NT2/D1 (cell line): Measurements from ENCODE around the gene ANAPC1.
"Not testable (repeated sequence)": the region's sequence is repeated elsewhere in the genome, so short reads cannot be mapped to it uniquely, and the experiment has no call there.

Experiments
- SUZ12 ChIP-seq: IDR thresholded peaks from 2 replicates; pipeline ENCODE4 v1.6.1; 2011; ENCODE audit not compliant: insufficient read length, insufficient read depth; ENCODE audit errors: extremely low read depth
- YY1 ChIP-seq: IDR thresholded peaks from 2 replicates; pipeline ENCODE4 v1.6.1; 2011; ENCODE audit not compliant: insufficient read length, insufficient read depth
- ZNF274 ChIP-seq: IDR thresholded peaks from 2 replicates; pipeline ENCODE4 v1.6.1; 2011; ENCODE audit warnings: mild to moderate bottlenecking, low read depth, low read length

DNA sequence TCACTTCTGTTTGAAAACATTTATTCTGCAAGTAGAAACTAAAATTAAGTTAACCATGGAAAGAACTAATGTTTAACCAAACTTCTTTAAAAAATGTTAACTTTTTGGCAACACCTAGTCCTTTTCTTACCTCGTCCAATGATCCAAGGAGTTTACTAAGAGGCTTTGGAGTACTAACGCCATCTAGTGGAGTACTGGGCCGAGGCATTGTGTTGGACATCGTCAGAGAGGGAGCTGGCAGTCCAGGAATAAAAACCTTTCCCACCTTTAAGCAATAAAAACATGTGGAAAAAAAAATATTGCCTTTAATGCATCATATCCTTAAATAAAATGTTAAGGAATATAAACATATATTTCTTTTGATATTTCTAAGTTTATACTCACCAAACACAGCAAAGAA lies 33.3 kb downstream of the ANAPC1 start:
- TF ChIP-seq ZNF274, SUZ12, YY1: not testable (repeated sequence)
